Measurements from ENCODE around the gene PRKCE.

Gene PRKCE

DNA sequence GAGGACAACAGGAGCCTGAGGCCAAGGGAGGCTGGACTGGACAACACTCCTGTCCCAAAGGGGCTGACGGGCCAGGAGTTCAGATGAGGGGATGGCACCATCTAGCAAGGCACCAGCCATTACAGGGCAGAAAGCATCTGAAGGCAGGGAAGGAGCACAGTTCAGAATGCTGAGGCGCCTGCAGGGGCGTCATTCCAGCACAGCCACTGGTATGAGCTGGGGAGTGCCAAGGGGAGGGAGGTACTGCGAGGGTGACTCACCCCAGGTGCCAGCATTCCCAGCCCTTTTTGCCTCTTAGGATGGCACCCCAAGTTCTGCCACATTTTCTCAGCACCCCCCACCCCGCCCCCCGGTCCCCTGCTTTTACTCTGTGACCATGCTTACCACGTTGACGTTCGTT is 515.9 kb downstream of the PRKCE start:
- ChIA-PET CTCF (no interaction called here), POLR2A (ENCODE audit: low non-redundant PET) (no interaction called here)
- TF ChIP-seq, protein P1, sequence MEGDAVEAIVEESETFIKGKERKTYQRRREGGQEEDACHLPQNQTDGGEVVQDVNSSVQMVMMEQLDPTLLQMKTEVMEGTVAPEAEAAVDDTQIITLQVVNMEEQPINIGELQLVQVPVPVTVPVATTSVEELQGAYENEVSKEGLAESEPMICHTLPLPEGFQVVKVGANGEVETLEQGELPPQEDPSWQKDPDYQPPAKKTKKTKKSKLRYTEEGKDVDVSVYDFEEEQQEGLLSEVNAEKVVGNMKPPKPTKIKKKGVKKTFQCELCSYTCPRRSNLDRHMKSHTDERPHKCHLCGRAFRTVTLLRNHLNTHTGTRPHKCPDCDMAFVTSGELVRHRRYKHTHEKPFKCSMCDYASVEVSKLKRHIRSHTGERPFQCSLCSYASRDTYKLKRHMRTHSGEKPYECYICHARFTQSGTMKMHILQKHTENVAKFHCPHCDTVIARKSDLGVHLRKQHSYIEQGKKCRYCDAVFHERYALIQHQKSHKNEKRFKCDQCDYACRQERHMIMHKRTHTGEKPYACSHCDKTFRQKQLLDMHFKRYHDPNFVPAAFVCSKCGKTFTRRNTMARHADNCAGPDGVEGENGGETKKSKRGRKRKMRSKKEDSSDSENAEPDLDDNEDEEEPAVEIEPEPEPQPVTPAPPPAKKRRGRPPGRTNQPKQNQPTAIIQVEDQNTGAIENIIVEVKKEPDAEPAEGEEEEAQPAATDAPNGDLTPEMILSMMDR (conservative IDR thresholded peaks at IDR 0.05; ENCODE audit: low read depth): no peak
- DNase-seq (ENCODE audit: low spot score): peak; percentile 61
- peak overlapping the region; percentile 36 for H3K27ac ChIP-seq

DNA sequence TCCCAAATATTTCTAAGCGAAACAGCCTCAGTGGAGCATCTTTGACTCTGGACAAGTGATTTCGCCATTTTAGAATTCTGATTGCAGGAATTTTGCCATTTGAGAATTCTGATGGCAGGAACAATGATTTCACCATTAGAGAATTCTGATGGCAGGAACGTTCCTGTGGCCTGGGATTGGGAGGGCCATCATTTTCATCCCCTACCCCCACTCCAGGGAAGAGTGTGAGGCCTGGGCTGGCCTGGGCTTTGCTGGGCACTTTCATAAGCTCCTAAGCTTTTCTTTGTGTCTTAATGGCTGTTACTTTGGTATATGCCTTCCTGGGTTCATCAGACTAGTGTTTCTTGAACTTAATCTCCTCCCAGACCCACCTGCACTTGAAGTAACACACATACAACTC is 516.4 kb downstream of the PRKCE start:
- peak overlapping the region; percentile 36 for H3K27ac ChIP-seq
- POLR2A ChIA-PET (ENCODE audit: low non-redundant PET): no interaction called here
- TF ChIP-seq, protein P1 (conservative IDR thresholded peaks at IDR 0.05; ENCODE audit: low read depth): no peak
- no peak for DNase-seq (ENCODE audit: low spot score)
- CTCF ChIA-PET: interaction anchor here (0.5 kb wide), 1 partner anchor 1155 kb away, joined by 12 read pairs; no protein-coding TSS in a partner anchor

DNA sequence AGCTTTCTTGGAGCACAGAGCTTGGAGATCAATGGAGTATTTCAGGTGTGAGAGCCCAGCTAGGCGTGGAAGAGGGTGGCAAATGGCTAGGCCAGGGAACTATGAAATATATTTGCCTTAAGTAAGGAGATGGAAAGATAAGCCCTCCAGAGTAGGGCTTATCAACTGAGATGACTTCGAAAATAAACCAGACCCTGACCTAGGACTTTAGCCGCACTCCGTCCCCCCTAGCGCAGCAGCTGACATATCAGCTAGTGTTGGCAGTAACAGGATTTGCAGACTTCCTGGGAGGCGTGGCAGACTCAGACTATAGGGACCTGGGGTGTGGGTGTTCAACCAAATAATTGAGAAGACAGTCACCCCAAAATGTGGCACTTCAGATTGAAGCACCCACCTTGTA is 518.0 kb downstream of the PRKCE start:
- no peak for DNase-seq (ENCODE audit: low spot score)
- H3K27ac ChIP-seq: peak overlapping the region; percentile 10; the same call in 1 of the 2 replicates
- TF ChIP-seq, protein P1 (conservative IDR thresholded peaks at IDR 0.05; ENCODE audit: low read depth): no peak
- POLR2A ChIA-PET (ENCODE audit: low non-redundant PET): no interaction called here
- CTCF ChIA-PET: no interaction called here

DNA sequence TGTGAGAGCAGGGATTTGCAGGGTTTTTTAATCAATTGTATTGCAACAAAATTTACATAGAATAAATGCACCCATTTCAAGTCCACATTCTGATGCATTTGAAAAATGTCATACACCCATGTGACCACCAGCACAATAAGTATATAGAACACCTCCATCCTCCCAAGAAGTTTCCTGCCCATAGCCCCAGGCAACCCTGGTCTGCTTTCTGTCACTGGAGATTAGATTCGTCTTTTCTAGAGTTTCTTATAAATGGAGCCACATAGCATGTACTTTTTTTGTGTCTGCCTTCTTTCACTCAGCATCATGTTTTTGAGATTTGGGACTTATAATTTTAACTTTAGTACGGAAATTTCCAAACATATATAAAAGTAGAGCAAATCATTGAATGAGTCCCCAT is 518.6 kb downstream of the PRKCE start:
- ChIA-PET CTCF (no interaction called here), POLR2A (ENCODE audit: low non-redundant PET) (no interaction called here)
- H3K27ac ChIP-seq: no peak overlapping the region
- DNase-seq (ENCODE audit: low spot score): no peak
- TF ChIP-seq, protein P1 (conservative IDR thresholded peaks at IDR 0.05; ENCODE audit: low read depth): no peak

DNA sequence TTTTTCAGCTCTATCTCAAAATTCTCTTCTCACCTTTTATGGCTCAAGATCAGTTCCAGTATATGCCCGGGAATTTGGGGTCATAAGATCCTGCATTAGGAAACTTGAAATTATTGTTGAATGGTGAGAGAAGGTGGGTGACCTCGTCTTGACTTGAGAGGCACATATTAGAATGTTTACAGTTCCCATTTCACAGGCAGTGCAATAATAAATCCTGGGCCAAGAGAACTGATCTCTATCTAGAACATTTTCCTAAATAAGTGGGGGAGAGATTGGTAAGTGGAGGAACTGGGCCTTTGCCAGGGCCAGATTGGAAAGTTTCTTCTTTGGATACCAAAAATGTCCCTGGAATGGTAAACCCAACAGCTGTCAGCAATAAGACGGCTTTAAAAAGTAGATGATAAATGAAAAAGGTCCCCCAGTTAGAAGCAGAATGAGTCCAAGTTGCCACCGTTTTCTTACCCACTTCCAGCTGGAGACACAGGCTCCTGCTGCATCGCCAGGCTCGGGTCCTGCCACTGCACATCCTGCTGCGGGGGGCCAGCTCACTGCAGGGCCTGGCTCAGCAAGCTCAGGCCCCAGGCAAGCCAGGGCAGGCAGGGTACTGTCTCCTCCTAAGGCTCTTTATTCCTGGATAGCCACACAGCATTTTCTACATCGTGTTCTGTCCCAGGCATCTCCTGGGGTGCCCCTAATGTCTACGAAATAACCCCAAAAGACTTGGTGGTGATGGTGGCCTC is 519.3 kb downstream of the PRKCE start:
- TF ChIP-seq, protein P1 (conservative IDR thresholded peaks at IDR 0.05; ENCODE audit: low read depth): no peak
- H3K27ac ChIP-seq: peak overlapping the region; percentile 97
- CTCF ChIA-PET: interaction anchor here (0.5 to 1.2 kb wide), 3 partner anchors 45 to 447 kb away, joined by 3 read pairs; no protein-coding TSS in a partner anchor
- DNase-seq (ENCODE audit: low spot score): peak; percentile 26
- POLR2A ChIA-PET (ENCODE audit: low non-redundant PET): interaction anchor here (1.2 kb wide), 1 partner anchor 124 kb away, joined by 6 read pairs; no protein-coding TSS in a partner anchor

DNA sequence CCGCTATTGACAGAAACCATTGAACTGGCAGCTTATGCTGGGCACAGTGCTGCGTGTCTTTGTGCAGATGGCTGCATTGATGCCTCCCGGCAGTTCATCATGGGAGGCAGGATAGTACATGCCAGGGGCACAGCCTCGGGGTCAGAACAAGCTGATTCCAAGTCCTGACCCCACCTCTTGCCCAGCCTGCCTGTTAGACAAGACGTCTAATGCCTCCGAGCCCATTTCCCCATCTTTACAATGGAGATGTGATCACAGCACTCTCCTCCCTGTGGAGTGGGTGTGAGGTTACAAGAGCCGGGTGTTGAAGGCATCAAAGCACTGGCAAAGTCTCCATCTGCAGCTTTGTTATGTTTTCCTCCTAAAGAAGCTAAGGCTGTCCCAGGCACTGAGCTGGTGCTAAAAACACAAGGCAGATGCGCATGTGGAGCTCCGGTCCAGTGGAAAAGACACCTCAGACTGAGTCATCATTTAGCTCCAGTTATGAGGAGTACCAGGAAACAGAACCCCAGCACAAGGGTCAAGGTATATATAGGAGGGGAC is 520.0 kb downstream of the PRKCE start:
- POLR2A ChIA-PET (ENCODE audit: low non-redundant PET): interaction anchor here (1.2 kb wide), 1 partner anchor 123 kb away, joined by 6 read pairs; no protein-coding TSS in a partner anchor
- TF ChIP-seq, protein P1 (conservative IDR thresholded peaks at IDR 0.05; ENCODE audit: low read depth): no peak
- DNase-seq (ENCODE audit: low spot score): peak; percentile 72
- CTCF ChIA-PET: interaction anchor here (0.9 to 1.2 kb wide), 2 partner anchors 109 to 123 kb away, joined by 3 read pairs; no protein-coding TSS in a partner anchor
- H3K27ac ChIP-seq: peak overlapping the region; percentile 97

Data from RWPE1 (cell line).